ENCODE data around the gene TAL1. TPM values are rescaled to one million over a fixed set of nuclear protein-coding genes. Genes with fewer than 3 reads are reported as not detected.
A peak's percentile ranks its signal among the peaks of the same experiment; 100 is the strongest.

TAL1 gene
- total and polyA plus RNA-seq, 4 donors: 6.4 to 9.6 (median 9.0) TPM

- DNase-seq (no peak), ATAC-seq (ENCODE audit: insufficient read depth, low FRiP score) (no peak)
- peak overlapping the region; percentile 71 to 75 for H3K27ac ChIP-seq (ENCODE audit: low read depth in 1 of 2, low read length in 1 of 2)
- H3K9ac ChIP-seq (ENCODE audit: insufficient read depth in 1 of 2, low read length in 2 of 2): no peak overlapping the region
- WGBS, 2 donors: 38 to 41% methylated on average over 12 of the region's 12 CpGs
- peaks cover 2 to 93% (median 89%) of the 10 kb centered on the region in 3 donors for H3K27me3 ChIP-seq (ENCODE audit: control insufficient read depth in 3 of 3, insufficient read depth in 3 of 3, low read length in 2 of 3)
- no peak for TF ChIP-seq CTCF (IDR thresholded peaks at IDR 0.05; ENCODE audit: control extremely low read depth, extremely low read depth)
- H3K36me3 ChIP-seq (ENCODE audit: control insufficient read depth in 4 of 4, insufficient read depth in 4 of 4, low read length in 4 of 4): no peaks in the 10 kb centered on the region
- H3K4me3 ChIP-seq: peak overlapping the region; percentile 34
- peaks cover 0 to 29% (median 3%) of the 10 kb centered on the region in 5 donors for H3K4me1 ChIP-seq (ENCODE audit: control insufficient read depth in 5 of 5, insufficient read depth in 5 of 5, low read length in 5 of 5)
- peaks cover 0 to 5% (median 0%) of the 10 kb centered on the region in 4 donors for H3K9me3 ChIP-seq (ENCODE audit: control insufficient read depth in 4 of 4, insufficient read depth in 3 of 4, low read length in 3 of 4)
Measured at GRCh38 chr1:47228644-47229030, 3.4 kb downstream of the TAL1 start.

GRCh38 chr1:47227341-47228232 is 4.4 kb downstream of the TAL1 start:
- Histone ChIP-seq H3K27me3 (ENCODE audit: control insufficient read depth in 3 of 3, insufficient read depth in 3 of 3, low read length in 2 of 3) (peaks cover 4 to 93% (median 88%) of the 10 kb centered on the region in 3 donors), H3K4me1 (ENCODE audit: control insufficient read depth in 5 of 5, insufficient read depth in 5 of 5, low read length in 5 of 5) (peaks cover 0 to 28% (median 3%) of the 10 kb centered on the region in 5 donors), H3K27ac (ENCODE audit: low read depth in 1 of 2, low read length in 1 of 2) (peak overlapping the region in 1 of 2 donors; percentile 4), H3K9me3 (ENCODE audit: control insufficient read depth in 4 of 4, insufficient read depth in 3 of 4, low read length in 3 of 4) (peaks cover 0 to 5% (median 0%) of the 10 kb centered on the region in 4 donors), H3K36me3 (ENCODE audit: control insufficient read depth in 4 of 4, insufficient read depth in 4 of 4, low read length in 4 of 4) (no peaks in the 10 kb centered on the region), H3K4me3 (no peak overlapping the region), H3K9ac (ENCODE audit: insufficient read depth in 1 of 2, low read length in 2 of 2) (no peak overlapping the region)
- DNase-seq (no peak), ATAC-seq (ENCODE audit: insufficient read depth, low FRiP score) (no peak)
- TF ChIP-seq CTCF (IDR thresholded peaks at IDR 0.05; ENCODE audit: control extremely low read depth, extremely low read depth): no peak
- WGBS, 2 donors: 69 to 78% methylated on average over 7 of the region's 7 CpGs

DNA sequence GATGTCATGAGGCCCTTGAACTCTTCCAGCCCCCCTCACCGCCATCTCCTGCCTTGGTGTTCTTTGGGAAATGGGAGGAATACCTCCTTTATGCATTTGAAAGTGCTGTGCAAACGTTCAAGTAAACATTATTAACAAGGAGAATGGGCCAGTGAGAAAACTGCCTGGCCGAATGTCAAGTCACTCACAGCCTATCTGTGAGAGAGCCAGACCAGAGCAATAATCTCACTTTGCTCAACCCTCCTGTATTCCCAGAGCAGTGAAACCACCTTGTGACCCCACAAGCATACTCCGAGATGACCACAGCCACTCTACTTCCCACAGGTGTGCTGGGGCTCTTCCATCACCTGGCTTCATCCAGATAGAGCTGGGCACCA is 5.2 kb downstream of the TAL1 start:
- no peak for TF ChIP-seq CTCF (IDR thresholded peaks at IDR 0.05; ENCODE audit: control extremely low read depth, extremely low read depth)
- H3K27ac ChIP-seq (ENCODE audit: low read depth in 1 of 2, low read length in 1 of 2): peak overlapping the region in 1 of 2 donors; percentile 46
- peaks cover 0 to 5% (median 0%) of the 10 kb centered on the region in 4 donors for H3K9me3 ChIP-seq (ENCODE audit: control insufficient read depth in 4 of 4, insufficient read depth in 3 of 4, low read length in 3 of 4)
- H3K4me1 ChIP-seq (ENCODE audit: control insufficient read depth in 5 of 5, insufficient read depth in 5 of 5, low read length in 5 of 5): peaks cover 0 to 24% (median 3%) of the 10 kb centered on the region in 5 donors
- DNase-seq (no peak), ATAC-seq (ENCODE audit: insufficient read depth, low FRiP score) (no peak)
- no peaks in the 10 kb centered on the region for H3K36me3 ChIP-seq (ENCODE audit: control insufficient read depth in 4 of 4, insufficient read depth in 4 of 4, low read length in 4 of 4)
- peaks cover 4 to 96% (median 90%) of the 10 kb centered on the region in 3 donors for H3K27me3 ChIP-seq (ENCODE audit: control insufficient read depth in 3 of 3, insufficient read depth in 3 of 3, low read length in 2 of 3)
- no peak overlapping the region for H3K9ac ChIP-seq (ENCODE audit: insufficient read depth in 1 of 2, low read length in 2 of 2)
- WGBS, 2 donors: 59 to 72% methylated on average over 4 of the region's 4 CpGs
- H3K4me3 ChIP-seq: no peak overlapping the region
